Stimulated activated CD4-positive, alpha-beta T cell treated with anti-CD3 and anti-CD28 coated beads, Interleukin-1b, Interleukin-23, amount 100 ng/mL, for 24 hours (primary cell): ENCODE measurements around the gene LENG1.
"Not testable (repeated sequence)": the region's sequence is repeated elsewhere in the genome, so short reads cannot be mapped to it uniquely, and the experiment has no call there.

Experiments
- DNase-seq, 4 experiments: peaks; one replicate each; pipeline ENCODE4 v3.0.0-alpha.2; 2020; ENCODE audit warnings: low read depth in 4 of 4, low spot score in 1 of 4

LENG1 gene

GRCh38 chr19:54189735-54190502, 30.4 kb upstream of the LENG1 start:
- peak; percentile 99 to 100 (median 100) for DNase-seq

- DNase-seq: no peak
Measured at GRCh38 chr19:54189145-54189734, 29.7 kb upstream of the LENG1 start, which contains the start of gene MBOAT7. TSS of gene MBOAT7 (minus strand) at chr19:54189580. CDS start at chr19:54188508, 1,072 bp downstream.

DNA sequence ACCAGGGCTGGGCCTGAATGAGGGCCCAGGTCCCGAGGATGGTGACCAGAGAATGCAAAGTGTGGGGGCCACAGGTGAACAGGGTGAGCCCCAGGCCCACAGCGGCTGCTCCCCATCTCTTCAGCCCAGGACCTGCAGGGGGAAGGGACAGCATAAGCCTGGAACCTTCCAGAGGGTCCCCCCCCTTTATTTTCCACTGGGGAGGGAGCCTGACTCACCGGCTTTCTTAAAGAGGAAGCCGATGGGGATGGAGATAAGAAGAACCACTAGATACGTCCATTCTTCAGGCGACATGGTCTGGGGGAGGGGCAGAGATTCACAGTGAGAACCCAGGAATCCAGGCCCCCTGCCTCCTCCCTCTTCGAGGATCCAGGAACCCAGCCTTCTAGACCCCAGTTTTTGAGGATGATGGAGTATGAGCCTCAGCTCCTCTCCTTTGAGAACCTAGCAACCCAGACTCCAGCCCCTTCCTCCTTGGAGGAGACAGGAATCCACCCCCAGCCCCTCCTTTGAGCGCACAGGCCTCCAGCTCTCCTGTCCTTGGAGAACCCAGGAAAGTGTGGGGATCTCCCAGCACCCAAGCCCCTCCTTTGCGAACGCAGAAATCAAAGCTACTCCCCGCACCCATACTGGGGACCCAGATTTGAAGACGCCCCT, 28.8 kb upstream of the LENG1 start:
- peak in 1 of 4 experiments; percentile 47 for DNase-seq

DNA sequence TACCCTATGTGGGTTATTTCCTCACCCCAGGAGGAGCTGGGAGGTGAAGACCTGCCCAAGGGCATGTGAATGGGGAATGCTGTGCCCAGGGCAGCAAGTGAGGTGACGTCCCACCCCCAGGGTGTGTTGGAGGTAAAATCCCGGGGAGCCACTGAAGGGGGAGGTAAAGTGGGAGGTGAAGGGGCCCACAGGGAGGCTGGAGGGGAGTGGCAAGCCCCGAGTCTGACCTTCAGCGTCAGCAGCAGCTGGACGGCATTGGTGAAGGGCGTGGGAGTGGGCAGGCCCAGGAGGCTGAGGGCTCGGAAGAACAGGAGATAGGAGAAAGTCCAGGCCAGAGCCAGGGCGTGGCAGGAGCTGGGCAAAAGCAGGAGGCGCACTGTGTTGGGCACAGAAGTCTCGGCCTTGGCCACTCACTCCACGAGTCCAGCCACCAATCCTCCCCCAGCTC, 27.4 kb upstream of the LENG1 start:
- no peak for DNase-seq

- no peak for DNase-seq
Measured at GRCh38 chr19:54186351-54186750, 26.8 kb upstream of the LENG1 start.

DNA sequence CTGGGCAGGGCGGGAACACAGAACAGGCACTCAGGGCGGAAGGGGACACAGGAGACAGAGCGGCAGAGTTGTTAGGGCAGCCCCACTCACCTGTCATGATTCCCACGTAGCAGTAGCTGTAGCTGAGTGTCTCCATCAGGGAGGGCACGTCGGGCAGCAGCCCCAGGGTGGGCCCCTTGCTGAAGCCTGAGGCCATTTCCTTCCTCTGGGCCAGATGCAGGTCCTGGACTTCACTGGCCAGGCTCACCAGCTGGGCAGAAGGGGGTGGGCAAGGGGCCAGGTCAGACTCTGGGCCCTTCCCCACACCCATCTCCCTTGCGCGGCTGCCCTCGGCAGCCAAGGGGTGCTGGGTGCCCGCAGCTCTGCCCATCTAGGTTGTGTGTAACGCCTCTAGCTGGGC, 23.9 kb upstream of the LENG1 start:
- DNase-seq: no peak

DNA sequence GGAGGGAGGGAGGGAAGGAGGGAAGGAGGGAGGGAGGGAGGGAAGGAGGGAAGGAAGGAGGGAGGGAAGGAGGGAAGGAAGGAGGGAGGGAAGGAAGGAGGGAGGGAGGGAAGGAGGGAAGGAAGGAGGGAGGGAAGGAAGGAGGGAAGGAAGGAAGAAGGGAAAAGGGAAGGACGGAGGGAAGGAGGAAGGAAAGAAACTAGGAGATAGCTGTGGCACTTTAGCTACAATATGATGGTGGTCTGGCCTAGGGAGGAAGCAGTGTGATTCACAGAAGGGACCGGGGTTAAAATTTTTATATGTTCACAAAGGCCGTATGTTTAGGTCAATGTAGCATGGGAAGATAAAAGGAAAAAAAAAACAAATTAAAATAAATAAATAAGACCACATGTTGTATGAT, 22.4 kb upstream of the LENG1 start:
- not testable (repeated sequence) for DNase-seq

GRCh38 chr19:54180691-54181091, 21.2 kb upstream of the LENG1 start:
- no peak for DNase-seq

GRCh38 chr19:54179921-54180461, 20.5 kb upstream of the LENG1 start:
- no peak for DNase-seq

GRCh38 chr19:54179262-54179852, 19.8 kb upstream of the LENG1 start:
- no peak for DNase-seq

GRCh38 chr19:54178581-54179261, 19.2 kb upstream of the LENG1 start:
- peak in 1 of 4 experiments; percentile 39 for DNase-seq

GRCh38 chr19:54173951-54174834, 14.7 kb upstream of the LENG1 start:
- DNase-seq: no peak

DNA sequence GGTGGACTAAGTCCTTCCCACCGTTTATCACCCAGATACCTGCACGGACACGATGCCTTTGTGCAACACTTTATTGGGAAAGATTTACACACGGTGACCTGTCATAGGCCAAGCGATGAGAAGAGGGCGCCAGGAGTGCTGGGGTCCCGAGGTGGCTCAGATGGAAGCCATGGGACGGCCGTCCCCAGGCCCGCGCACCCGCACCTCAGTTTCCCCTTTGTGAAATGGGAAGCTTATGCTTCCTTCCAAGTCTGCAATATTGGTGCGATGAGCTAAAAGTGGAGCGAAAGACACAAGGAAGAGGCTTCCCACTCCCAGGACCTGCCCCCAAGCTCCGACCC, 13.8 kb upstream of the LENG1 start:
- no peak for DNase-seq

- DNase-seq: no peak
Measured at GRCh38 chr19:54172471-54173358, 13.2 kb upstream of the LENG1 start, which contains the start of gene TMC4. TSS of gene TMC4 (minus strand) at chr19:54173160. CDS start at chr19:54173117, 43 bp downstream.

- not testable (repeated sequence) for DNase-seq
Measured at GRCh38 chr19:54171736-54172431, 12.4 kb upstream of the LENG1 start.

DNA sequence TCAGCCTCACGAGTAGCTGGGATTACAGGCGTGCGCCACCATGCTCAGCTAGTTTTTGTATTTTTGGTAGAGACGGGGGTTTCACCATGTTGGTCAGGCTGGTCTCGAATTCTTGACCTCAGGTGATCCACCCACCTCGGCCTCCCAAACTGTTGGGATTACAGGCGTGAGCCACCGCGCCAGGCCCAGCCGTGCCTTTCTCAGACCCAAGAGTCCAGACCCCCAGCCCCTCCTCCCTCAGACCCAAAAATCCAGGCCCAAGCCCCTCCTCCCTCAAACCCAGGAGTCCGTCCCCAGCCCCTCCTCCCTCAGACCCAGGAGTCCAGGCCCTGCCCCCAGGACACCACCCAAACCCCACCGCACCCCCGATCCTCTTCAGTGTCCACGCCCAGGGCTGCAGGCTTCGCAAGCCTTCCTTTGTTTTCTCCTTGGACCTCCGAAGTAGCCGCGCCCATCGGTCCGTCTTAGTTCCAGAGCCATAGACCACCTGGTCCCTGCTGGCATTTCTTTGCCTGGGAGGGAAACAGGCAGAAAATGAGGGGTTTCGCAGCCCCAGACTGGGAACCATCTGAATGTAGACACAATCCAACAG, 9.7 kb upstream of the LENG1 start:
- DNase-seq: no peak

- DNase-seq: peak; percentile 83 to 95 (median 90)
Measured at GRCh38 chr19:54168174-54168917, 8.8 kb upstream of the LENG1 start.
